Mucosa of rectum (tissue), 2 donors: ENCODE results near the gene PPTC7.
"Not testable (repeated sequence)": the region's sequence is repeated elsewhere in the genome, so short reads cannot be mapped to it uniquely, and the experiment has no call there.

ENCODE experiments used
- H3K27ac ChIP-seq, 2 donors: one replicate each; pipeline ENCODE4 v1.7.0; 2013; ENCODE audit warnings: inconsistent platforms in 2 of 2, low read depth in 2 of 2, low read length in 2 of 2
- H3K27me3 ChIP-seq, 2 donors: one replicate each; pipeline ENCODE4 v1.7.0; 2013; ENCODE audit warnings: low read length in 2 of 2; ENCODE audit not compliant: control insufficient read depth in 2 of 2, insufficient read depth in 2 of 2
- H3K36me3 ChIP-seq, 2 donors: one replicate each; pipeline ENCODE4 v1.7.0; 2013; ENCODE audit warnings: low read length in 2 of 2; ENCODE audit not compliant: control insufficient read depth in 2 of 2, insufficient read depth in 2 of 2
- H3K4me1 ChIP-seq, 2 donors: one replicate each; pipeline ENCODE4 v1.7.0; 2013; ENCODE audit warnings: low read length in 2 of 2, mild to moderate bottlenecking in 1 of 2; ENCODE audit not compliant: control insufficient read depth in 2 of 2, insufficient read depth in 2 of 2
- H3K4me3 ChIP-seq, 2 donors: one replicate each; pipeline ENCODE4 v1.7.0; 2013; ENCODE audit warnings: low read length in 2 of 2
- H3K9ac ChIP-seq, 2 donors: one replicate each; pipeline ENCODE4 v1.7.0; 2013; ENCODE audit warnings: low read length in 2 of 2, low read depth in 1 of 2, mild to moderate bottlenecking in 1 of 2
- H3K9me3 ChIP-seq, 2 donors: one replicate each; pipeline ENCODE4 v1.7.0; 2013; ENCODE audit warnings: low read length in 2 of 2; ENCODE audit not compliant: control insufficient read depth in 2 of 2
- donor health status: healthy.
- donor health status: Normal muscosa, but diverticular disease.

The PPTC7 gene

DNA sequence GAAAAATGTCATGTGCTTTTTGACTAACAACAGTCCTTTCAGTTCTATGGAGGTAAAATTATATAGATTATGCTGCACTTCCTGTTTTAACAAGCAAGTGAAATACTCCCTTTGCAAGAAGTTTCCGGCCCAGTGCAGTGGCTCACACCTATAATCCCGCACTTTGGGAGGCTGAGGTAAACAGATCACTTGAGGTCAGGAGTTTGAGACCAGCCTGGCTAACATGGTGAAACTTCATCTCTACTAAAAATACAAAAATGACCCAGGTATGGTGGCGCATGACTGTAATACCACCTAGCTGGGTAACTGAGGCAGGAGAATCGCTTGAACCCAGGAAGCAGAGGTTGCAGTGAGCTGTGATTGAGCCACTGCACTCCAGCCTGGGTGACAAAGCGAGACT is 20.7 kb downstream of the PPTC7 start:
- H3K27me3 ChIP-seq, H3K27ac ChIP-seq, H3K9me3 ChIP-seq, H3K4me3 ChIP-seq, H3K36me3 ChIP-seq, H3K9ac ChIP-seq: not testable (repeated sequence)
- H3K4me1 ChIP-seq: peaks cover 12 to 17% of the 10 kb centered on the region in 2 donors

DNA sequence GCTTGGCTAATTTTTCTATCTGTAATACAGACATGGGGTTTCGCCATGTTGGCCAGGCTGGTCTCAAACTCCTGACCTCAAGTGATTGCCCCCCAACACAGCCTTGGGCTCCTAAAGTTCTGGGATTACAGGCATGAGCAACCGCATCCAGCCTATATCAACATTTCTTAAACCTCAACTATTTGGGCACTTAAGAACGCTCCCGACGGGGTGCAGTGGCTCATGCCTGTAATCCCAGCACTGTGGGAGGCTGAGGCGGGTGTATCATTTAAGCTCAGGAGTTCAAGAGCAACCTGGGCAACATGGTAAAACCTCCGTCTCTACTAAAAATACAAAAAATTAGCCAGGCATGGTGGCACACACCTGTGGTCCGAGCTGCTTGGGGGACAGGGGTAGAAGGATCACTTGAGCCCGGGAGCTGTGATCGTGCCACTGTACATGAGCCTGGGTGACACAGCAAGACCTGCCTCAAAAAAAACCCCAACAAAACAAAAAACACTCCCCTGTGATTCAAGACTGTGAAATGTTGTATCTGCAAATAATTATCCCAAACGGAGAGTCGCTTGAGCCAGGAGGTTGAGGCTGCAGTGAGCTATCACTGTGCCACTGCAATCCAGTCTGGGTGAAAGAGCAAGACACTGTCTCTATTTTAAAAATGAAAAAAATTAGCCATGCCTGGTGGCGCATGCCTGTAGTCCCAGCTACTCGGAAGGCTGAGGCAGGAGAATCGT is 21.5 kb downstream of the PPTC7 start:
- H3K4me1 ChIP-seq: peaks cover 12 to 17% of the 10 kb centered on the region in 2 donors
- no peak overlapping the region for H3K9ac ChIP-seq
- no peak overlapping the region for H3K27ac ChIP-seq
- H3K9me3 ChIP-seq: no peaks in the 10 kb centered on the region
- H3K36me3 ChIP-seq: no peaks in the 10 kb centered on the region
- H3K4me3 ChIP-seq: no peak overlapping the region
- no peaks in the 10 kb centered on the region for H3K27me3 ChIP-seq

DNA sequence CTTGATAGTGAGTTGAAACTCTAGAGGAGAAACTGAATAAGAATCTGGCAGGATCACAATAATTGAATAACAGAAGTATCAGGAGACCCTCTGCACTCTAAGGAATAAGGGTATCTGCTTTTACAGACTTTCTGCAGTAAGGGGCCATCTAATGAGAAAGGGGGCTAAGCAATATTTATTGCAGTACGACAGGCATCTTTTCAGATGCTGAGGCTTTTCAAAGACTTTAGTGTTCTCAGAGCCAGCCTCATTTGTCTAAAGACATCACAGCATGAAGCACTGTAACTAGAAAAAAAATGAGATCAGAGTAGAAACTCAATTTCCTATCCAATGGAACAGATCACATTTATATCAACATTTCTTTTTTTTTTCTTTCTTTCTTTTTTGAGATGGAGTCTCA is 22.2 kb downstream of the PPTC7 start:
- H3K4me3 ChIP-seq: no peak overlapping the region
- peaks cover 12 to 13% of the 10 kb centered on the region in 2 donors for H3K4me1 ChIP-seq
- no peak overlapping the region for H3K27ac ChIP-seq
- H3K27me3 ChIP-seq: no peaks in the 10 kb centered on the region
- no peak overlapping the region for H3K9ac ChIP-seq
- no peaks in the 10 kb centered on the region for H3K36me3 ChIP-seq
- no peaks in the 10 kb centered on the region for H3K9me3 ChIP-seq

DNA sequence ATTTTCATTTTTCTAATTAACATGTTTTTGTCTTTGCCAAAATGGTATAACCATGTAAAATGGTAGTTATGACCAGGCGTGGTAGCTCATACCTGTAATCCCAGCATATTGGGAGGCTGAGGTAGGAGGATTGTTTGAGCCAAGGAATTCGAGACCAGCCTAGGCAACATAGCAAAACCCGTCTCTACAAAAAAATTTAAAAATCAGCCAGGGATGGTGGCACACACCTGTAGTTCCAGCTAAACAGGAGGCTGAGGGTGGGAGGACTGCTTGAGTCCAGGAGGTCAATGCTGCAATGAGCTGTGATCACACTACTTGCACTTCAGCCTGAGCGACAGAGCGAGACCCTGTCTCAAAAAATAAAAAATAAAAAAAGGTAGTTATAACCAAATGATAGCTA is 23.1 kb downstream of the PPTC7 start:
- H3K36me3 ChIP-seq: no peaks in the 10 kb centered on the region
- H3K27ac ChIP-seq: no peak overlapping the region
- H3K4me1 ChIP-seq: peaks cover 12 to 13% of the 10 kb centered on the region in 2 donors
- no peaks in the 10 kb centered on the region for H3K27me3 ChIP-seq
- no peak overlapping the region for H3K4me3 ChIP-seq
- no peaks in the 10 kb centered on the region for H3K9me3 ChIP-seq
- H3K9ac ChIP-seq: no peak overlapping the region

DNA sequence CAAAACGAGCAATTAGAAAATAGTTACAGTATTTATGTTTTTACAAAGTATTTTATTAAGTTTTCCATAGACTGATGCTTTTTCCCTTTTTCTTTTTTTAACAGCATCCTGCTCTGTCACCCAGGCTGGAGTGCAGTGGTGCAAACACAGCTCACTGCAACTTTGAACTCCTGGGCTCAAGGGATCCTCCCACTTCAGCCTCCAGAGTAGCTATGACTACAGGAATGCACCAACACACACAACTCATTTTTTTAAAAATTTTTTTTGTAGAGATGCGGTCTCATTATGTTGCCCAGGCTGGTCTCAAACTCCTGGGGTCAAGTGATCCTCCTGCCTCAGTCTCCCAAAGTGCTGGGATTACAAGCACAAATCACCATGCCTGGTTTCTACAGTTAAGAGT is 24.2 kb downstream of the PPTC7 start:
- H3K27me3 ChIP-seq, H3K27ac ChIP-seq, H3K36me3 ChIP-seq, H3K4me1 ChIP-seq, H3K9ac ChIP-seq, H3K4me3 ChIP-seq, H3K9me3 ChIP-seq: not testable (repeated sequence)

DNA sequence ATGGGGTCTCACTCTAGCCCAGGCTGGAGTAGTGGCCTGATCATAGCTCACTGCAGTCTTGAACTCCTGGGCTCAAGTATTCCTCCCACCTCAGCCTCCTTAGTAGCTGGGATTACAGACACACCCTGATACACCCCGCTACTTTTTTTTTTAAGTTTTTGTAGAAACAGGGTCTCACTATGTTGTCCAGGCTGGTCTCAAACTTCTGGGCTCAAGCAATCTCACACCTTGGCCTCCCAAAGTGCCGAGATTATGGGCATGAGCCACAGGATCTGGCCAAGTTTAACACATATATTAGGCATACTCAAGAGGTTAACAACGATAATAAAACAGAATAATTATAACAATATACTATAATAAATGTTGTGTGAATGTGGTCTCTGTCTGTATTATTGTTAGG is 25.8 kb downstream of the PPTC7 start:
- H3K27me3 ChIP-seq: no peaks in the 10 kb centered on the region
- no peaks in the 10 kb centered on the region for H3K4me1 ChIP-seq
- no peaks in the 10 kb centered on the region for H3K9me3 ChIP-seq
- no peaks in the 10 kb centered on the region for H3K36me3 ChIP-seq
- H3K27ac ChIP-seq: no peak overlapping the region
- H3K4me3 ChIP-seq: no peak overlapping the region
- H3K9ac ChIP-seq: no peak overlapping the region

DNA sequence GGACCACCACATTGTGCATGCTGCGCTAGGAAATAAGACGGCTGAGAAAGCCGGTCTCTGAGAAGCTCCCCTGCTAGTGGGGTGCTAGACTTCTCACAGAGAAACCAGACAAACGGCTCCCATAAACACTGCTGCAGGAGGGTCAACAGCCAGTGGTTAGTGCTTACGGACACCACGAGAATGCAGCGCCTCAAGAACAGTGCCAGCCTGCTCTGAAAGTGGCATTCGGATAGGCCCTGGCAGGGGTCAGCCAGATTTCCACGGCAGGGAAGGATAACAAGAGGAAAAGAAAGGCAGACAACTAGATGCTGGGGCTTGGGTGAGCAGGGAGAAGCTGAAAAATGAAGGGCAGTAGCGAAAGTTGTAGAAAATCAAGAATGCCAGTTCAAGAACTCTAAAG is 26.4 kb downstream of the PPTC7 start:
- no peak overlapping the region for H3K27ac ChIP-seq
- no peaks in the 10 kb centered on the region for H3K9me3 ChIP-seq
- H3K4me3 ChIP-seq: no peak overlapping the region
- H3K27me3 ChIP-seq: no peaks in the 10 kb centered on the region
- H3K4me1 ChIP-seq: no peaks in the 10 kb centered on the region
- H3K36me3 ChIP-seq: no peaks in the 10 kb centered on the region
- no peak overlapping the region for H3K9ac ChIP-seq

DNA sequence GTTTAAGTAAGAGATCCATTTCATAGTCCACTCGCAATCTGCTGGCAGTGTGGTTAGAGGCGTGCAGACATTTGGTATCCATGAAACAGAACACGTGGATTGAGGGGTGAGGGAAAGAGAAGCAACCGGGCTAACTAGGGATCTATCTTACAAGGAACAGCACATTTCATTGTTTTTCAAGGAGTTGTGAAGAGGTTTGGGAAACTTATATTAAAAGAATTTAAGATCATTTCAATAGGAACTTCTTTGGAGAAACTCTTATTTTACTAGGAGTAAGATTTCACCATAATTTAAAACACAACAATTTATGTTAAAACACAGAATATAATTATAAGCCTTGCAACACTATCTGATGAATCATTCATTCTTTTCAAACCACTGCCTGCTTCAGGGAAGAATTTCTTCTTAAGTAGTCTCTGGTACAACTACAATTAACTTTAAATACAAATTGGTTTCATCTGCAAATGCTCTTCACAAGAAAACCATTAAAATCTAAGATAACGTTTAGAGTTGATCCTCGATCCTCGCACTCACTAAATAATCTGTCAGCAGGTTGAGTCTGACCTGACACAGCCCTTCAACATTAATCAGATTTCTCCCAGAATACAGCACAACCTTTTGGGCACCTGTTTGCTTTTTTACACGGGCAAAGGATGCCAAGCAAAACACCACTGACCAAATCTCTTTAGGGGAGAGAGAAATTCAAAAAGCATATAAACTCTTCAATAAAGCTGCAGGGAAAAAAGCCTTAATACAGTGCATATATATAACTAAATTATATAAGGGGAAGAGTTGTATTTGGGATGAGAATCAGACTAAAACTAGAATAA is 27.3 kb downstream of the PPTC7 start:
- no peaks in the 10 kb centered on the region for H3K4me1 ChIP-seq
- no peaks in the 10 kb centered on the region for H3K9me3 ChIP-seq
- H3K9ac ChIP-seq: no peak overlapping the region
- H3K27me3 ChIP-seq: no peaks in the 10 kb centered on the region
- no peak overlapping the region for H3K27ac ChIP-seq
- no peak overlapping the region for H3K4me3 ChIP-seq
- peaks cover 4% of the 10 kb centered on the region in 2 donors for H3K36me3 ChIP-seq

DNA sequence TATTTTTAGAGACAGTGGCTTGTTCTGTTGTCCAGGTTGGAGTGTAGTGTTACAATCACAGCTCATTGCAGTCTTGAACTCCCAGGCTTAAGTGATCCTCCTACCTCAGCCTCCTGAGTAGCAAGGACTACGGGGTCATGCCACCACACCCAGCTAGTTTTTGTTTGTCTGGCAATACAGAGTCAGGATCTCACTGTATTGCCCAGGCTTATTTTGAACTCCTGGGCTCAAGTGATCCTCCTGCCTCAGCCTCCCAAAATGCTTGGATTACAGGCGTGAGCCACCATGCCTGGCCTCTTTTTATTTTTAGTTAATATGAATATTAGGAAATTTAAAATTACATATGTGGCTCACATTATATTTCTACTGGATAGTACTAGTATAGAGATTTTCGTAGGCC is 28.9 kb downstream of the PPTC7 start:
- no peaks in the 10 kb centered on the region for H3K27me3 ChIP-seq
- no peaks in the 10 kb centered on the region for H3K4me1 ChIP-seq
- no peaks in the 10 kb centered on the region for H3K9me3 ChIP-seq
- no peak overlapping the region for H3K27ac ChIP-seq
- peaks cover 6 to 8% of the 10 kb centered on the region in 2 donors for H3K36me3 ChIP-seq
- no peak overlapping the region for H3K9ac ChIP-seq
- no peak overlapping the region for H3K4me3 ChIP-seq

DNA sequence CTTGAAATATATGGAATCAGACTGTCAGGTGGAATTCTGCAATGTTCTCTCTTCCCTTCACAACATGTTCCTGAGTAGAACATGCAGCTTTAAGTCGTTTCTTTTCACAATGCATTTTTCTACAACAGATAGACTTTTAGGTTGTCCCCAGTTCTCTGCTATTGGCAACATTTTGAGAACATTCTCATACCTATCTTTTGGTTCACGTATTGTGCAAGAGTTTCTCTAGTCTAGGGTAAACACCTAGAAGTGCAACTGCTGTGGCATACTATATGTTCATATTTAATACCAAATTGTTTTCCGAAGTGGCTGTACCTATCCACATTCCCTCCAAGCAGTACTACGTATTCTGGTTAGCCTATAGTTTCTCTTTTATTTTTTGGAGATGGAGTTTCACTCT is 32.1 kb downstream of the PPTC7 start:
- peaks cover 12 to 14% of the 10 kb centered on the region in 2 donors for H3K36me3 ChIP-seq
- H3K4me3 ChIP-seq: no peak overlapping the region
- H3K9ac ChIP-seq: no peak overlapping the region
- H3K9me3 ChIP-seq: no peaks in the 10 kb centered on the region
- no peak overlapping the region for H3K27ac ChIP-seq
- no peaks in the 10 kb centered on the region for H3K4me1 ChIP-seq
- H3K27me3 ChIP-seq: no peaks in the 10 kb centered on the region
